ENCODE data around the gene SNX8.

DNA sequence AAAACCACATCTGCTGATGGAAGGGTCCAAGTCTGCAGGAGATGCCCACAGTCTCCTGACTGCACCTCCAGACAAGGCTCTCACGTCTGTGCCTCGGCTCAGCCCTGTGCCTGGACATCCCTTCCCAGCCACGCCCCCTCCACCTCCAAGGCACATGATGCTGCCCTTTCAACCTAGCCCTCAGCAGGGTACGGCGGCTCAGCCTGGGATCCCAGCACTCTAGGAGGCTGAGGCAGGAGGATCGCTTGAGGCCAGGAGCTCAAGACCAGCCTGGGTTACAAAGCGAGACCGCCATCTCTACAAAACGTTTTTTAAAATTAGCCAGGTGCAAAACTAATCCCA lies 95.8 kb downstream of the SNX8 start:
- TF ChIP-seq TP53 (CRISPR knock-in tag; IDR thresholded peaks at IDR 0.05) (no peak), EP300 (IDR thresholded peaks at IDR 0.05) (no peak), SMC3 (IDR thresholded peaks at IDR 0.05) (no peak), POLR2A (IDR thresholded peaks at IDR 0.05; ENCODE audit: low read length) (no peak), ZNF302 (CRISPR knock-in tag; IDR thresholded peaks at IDR 0.05) (no peak), KDM1A (IDR thresholded peaks at IDR 0.05; ENCODE audit: low read depth) (no peak), MYC (IDR thresholded peaks at IDR 0.05; ENCODE audit: borderline replicate concordance, low read length) (no peak), RAD21 (conservative IDR thresholded peaks at IDR 0.05 in 1 of 2, IDR thresholded peaks at IDR 0.05 in 1 of 2) (no peak)
- TF ChIP-seq, protein P1, sequence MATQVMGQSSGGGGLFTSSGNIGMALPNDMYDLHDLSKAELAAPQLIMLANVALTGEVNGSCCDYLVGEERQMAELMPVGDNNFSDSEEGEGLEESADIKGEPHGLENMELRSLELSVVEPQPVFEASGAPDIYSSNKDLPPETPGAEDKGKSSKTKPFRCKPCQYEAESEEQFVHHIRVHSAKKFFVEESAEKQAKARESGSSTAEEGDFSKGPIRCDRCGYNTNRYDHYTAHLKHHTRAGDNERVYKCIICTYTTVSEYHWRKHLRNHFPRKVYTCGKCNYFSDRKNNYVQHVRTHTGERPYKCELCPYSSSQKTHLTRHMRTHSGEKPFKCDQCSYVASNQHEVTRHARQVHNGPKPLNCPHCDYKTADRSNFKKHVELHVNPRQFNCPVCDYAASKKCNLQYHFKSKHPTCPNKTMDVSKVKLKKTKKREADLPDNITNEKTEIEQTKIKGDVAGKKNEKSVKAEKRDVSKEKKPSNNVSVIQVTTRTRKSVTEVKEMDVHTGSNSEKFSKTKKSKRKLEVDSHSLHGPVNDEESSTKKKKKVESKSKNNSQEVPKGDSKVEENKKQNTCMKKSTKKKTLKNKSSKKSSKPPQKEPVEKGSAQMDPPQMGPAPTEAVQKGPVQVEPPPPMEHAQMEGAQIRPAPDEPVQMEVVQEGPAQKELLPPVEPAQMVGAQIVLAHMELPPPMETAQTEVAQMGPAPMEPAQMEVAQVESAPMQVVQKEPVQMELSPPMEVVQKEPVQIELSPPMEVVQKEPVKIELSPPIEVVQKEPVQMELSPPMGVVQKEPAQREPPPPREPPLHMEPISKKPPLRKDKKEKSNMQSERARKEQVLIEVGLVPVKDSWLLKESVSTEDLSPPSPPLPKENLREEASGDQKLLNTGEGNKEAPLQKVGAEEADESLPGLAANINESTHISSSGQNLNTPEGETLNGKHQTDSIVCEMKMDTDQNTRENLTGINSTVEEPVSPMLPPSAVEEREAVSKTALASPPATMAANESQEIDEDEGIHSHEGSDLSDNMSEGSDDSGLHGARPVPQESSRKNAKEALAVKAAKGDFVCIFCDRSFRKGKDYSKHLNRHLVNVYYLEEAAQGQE (IDR thresholded peaks at IDR 0.05): no peak
- TF ChIP-seq, protein P2, sequence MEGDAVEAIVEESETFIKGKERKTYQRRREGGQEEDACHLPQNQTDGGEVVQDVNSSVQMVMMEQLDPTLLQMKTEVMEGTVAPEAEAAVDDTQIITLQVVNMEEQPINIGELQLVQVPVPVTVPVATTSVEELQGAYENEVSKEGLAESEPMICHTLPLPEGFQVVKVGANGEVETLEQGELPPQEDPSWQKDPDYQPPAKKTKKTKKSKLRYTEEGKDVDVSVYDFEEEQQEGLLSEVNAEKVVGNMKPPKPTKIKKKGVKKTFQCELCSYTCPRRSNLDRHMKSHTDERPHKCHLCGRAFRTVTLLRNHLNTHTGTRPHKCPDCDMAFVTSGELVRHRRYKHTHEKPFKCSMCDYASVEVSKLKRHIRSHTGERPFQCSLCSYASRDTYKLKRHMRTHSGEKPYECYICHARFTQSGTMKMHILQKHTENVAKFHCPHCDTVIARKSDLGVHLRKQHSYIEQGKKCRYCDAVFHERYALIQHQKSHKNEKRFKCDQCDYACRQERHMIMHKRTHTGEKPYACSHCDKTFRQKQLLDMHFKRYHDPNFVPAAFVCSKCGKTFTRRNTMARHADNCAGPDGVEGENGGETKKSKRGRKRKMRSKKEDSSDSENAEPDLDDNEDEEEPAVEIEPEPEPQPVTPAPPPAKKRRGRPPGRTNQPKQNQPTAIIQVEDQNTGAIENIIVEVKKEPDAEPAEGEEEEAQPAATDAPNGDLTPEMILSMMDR (IDR thresholded peaks at IDR 0.05): no peak
- TF ChIP-seq, protein P3, sequence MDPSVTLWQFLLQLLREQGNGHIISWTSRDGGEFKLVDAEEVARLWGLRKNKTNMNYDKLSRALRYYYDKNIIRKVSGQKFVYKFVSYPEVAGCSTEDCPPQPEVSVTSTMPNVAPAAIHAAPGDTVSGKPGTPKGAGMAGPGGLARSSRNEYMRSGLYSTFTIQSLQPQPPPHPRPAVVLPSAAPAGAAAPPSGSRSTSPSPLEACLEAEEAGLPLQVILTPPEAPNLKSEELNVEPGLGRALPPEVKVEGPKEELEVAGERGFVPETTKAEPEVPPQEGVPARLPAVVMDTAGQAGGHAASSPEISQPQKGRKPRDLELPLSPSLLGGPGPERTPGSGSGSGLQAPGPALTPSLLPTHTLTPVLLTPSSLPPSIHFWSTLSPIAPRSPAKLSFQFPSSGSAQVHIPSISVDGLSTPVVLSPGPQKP (IDR thresholded peaks at IDR 0.05; ENCODE audit: low read depth, low read length): no peak
- TF ChIP-seq, protein P4, sequence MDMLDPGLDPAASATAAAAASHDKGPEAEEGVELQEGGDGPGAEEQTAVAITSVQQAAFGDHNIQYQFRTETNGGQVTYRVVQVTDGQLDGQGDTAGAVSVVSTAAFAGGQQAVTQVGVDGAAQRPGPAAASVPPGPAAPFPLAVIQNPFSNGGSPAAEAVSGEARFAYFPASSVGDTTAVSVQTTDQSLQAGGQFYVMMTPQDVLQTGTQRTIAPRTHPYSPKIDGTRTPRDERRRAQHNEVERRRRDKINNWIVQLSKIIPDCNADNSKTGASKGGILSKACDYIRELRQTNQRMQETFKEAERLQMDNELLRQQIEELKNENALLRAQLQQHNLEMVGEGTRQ (IDR thresholded peaks at IDR 0.05): no peak
- TF ChIP-seq, protein P5, sequence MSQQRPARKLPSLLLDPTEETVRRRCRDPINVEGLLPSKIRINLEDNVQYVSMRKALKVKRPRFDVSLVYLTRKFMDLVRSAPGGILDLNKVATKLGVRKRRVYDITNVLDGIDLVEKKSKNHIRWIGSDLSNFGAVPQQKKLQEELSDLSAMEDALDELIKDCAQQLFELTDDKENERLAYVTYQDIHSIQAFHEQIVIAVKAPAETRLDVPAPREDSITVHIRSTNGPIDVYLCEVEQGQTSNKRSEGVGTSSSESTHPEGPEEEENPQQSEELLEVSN (IDR thresholded peaks at IDR 0.05; ENCODE audit: borderline replicate concordance, low read depth): no peak
- TF ChIP-seq, protein P6, sequence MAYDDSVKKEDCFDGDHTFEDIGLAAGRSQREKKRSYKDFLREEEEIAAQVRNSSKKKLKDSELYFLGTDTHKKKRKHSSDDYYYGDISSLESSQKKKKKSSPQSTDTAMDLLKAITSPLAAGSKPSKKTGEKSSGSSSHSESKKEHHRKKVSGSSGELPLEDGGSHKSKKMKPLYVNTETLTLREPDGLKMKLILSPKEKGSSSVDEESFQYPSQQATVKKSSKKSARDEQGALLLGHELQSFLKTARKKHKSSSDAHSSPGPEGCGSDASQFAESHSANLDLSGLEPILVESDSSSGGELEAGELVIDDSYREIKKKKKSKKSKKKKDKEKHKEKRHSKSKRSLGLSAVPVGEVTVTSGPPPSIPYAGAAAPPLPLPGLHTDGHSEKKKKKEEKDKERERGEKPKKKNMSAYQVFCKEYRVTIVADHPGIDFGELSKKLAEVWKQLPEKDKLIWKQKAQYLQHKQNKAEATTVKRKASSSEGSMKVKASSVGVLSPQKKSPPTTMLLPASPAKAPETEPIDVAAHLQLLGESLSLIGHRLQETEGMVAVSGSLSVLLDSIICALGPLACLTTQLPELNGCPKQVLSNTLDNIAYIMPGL (CRISPR knock-in tag; IDR thresholded peaks at IDR 0.05; ENCODE audit: borderline replicate concordance): no peak

Data from A549 (cell line).